HS-5 (cell line): ENCODE data around the gene EHD3.
A peak's percentile ranks its signal among the peaks of the same experiment; 100 is the strongest.

Experiments used
- DNase-seq: peaks from one replicate; pipeline ENCODE4 v3.0.0-alpha.2; 2012; ENCODE audit warnings: low read depth

EHD3 gene

DNA sequence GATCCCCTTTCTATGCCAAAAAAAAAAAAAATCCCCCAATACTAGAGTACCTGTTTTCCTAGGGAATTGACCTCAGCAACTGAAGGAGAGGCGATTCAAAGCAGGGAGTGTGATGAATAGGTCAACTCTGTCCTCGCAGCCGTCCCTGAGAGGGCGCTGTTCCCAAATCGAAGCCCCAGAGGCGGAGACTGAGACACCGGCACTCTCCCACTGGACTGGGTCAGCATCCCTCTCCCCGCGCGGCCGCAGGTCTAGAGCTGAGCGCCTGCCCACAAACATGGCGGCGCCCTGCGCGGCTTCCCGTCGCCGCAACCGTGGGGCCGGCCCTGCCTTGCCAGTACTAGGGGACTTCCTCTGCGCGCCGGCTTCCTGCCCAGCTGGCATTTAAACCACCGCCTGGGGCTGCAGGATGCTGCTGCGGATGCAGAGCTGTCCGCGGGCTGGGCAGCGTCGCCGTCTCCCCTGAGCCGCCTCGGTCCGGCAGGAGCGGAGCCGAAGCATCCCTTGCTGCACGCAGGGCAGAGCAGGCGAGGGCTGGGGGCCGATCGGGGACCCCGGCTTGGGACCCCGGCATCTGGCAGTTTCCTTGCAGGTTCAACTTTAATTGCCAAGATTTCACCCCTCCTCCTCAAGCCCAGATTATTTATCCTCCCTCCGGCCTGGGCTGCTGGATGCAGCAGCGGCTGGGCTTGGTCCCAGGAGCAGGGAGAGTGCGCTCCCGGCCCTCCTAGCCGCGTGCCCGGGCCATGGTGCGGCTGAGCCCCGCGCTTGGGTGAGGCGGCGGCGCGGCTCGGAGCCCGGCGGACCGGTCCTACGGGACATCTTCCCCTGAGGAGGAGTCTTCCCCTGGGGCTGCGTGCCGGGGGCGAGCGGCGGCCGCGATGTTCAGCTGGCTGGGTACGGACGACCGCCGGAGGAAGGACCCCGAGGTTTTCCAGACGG is at the start of gene EHD3:
Gene EHD3, plus strand, starts transcription at position 412 of the 942 bp plus-strand sequence. Its CDS starts 470 bp downstream, at position 882.
- DNase-seq: peak; percentile 51

GRCh38 chr2:31187166-31187565 is 46.8 kb upstream of the EHD3 start:
- DNase-seq: no peak

GRCh38 chr2:31188131-31188530 is 45.8 kb upstream of the EHD3 start:
- DNase-seq: no peak

DNA sequence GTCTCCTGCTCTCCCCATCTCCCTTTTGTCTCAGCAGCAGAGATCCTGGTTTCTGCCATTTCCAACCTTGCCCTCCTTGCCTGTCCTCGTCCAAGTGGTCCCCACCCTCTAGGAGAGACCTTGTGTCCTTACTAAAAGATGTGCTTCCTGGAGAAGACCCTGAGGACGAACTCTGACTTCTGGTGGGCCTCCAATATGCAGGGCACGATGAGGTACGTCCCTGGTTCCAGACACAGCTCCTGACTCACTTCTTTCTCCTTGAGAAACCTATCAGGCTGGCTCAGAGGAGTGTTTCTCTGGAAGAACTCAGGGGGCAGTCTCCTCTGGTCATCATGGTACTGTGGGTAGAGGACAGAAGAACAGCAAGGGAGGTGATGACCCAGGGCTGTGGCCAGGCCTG is 44.8 kb upstream of the EHD3 start:
- no peak for DNase-seq

GRCh38 chr2:31190188-31190587 is 43.8 kb upstream of the EHD3 start:
- DNase-seq: no peak

DNA sequence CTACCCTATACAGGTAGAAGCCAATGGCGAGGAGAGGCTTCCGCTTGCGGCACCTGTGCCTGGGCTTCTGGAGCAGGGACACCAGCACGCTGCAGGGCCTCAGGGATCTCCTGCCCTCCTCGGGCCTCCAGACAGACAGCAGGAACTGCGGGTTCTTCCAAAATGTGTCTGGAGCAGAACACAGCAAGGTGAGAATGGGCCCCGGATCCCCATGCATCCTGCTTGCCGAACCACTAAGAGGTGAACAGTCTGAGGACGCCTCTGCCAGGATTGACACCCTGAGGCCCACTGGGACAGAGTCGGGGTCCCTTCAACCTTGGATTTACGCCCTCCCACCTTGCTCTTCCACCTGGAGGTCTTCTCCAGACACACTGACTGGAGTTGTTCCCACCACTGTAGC is 42.0 kb upstream of the EHD3 start:
- DNase-seq: no peak

- no peak for DNase-seq
Observed at GRCh38 chr2:31192396-31192795, 41.6 kb upstream of the EHD3 start.

GRCh38 chr2:31192851-31193392 is 41.0 kb upstream of the EHD3 start:
- DNase-seq: no peak

DNA sequence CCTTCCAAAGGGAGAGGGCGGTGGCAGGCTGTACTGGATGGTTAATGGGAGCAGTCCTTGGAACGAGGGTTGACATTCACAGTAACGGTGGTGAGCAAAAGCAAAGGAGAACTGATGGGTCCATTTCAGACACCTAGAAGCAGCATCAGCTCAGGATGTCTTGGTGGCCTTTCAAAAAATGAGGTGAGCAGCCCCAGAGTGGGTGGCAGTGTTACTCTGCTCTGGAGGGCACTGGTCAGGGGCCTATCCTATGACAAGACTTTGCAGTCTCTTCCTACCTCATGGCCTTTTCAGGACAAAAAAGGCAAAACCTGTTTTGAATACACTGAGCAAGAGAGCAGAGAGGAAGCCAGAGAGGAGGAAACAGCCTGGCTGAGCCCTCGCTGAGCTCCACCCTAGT is 40.1 kb upstream of the EHD3 start:
- no peak for DNase-seq

DNA sequence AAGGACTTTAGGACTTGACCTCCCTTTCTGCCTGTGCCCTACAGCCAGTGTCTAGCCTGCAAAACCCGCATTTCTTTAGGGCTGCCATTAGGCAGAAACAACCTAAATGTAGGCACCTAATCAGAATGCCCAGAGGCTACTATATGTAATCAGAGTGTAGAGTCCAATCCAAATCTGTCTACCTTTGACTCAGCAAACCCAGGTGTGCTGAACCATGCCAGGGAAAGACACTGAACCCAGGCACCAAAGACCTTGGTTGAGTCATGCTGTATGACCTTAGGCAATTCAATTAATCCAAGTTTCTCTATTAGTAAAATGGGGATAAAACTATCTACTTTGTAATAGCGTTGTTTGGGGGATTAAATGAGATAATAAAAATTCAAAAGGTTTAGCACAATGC is 37.3 kb upstream of the EHD3 start:
- no peak for DNase-seq

- DNase-seq: no peak
Observed at GRCh38 chr2:31197166-31197565, 36.8 kb upstream of the EHD3 start.

DNA sequence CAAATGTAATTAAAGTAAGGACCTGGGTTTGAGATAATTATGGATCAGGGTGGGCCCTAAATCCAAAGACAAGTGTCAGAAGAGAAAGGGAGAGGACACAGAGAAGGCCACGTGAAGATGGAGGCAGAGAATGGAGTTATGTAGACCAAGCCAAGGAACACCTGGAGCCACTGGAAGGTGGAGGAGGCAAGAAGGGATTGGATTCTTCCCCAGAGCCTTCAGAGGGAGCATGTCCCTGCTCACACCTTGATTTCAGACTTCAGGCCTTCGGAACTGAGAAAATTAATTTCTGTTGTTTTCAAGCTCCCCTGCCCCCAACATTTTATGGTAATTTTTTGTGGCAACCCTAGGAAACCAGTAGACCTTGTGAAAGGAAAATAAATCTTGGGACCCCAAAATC is 36.3 kb upstream of the EHD3 start:
- no peak for DNase-seq

DNA sequence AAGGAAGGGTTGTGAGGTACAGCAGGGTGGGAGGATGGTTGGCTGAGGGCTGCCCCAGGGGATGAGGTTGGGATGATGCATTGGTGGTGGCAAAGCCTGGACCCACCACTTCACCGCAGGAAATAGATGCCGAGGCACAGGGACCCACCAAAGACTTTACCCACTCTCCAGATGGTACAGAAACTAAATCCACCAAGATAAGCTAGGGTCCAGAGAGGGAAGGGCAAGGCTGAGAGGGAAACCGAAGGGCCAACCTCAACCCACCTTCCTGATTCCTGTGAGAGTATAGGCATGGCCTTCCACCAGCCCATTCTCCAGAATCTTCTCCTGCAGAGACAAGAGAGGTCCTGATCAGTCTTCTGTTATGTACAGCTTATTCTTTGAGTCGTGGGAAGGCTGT is 34.7 kb upstream of the EHD3 start:
- no peak for DNase-seq

DNA sequence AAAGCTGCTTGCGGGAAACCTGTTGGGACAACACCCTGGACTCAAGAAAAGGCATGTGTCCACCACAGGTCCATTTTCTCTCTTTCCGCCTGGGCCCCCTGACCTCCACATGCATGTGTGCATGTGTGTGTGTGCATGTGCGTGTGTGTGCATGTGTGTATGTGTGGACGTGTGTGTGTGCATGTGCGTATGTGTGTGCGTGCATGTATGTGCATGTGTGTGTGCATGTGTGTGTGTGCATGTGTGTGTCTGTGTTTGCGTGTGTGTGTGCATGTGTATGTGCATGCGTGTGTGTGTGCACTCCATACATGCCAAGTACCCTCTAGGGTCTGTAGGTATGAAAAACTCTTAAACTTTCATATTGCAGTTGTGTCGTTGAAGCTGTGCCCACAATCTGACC is 33.0 kb upstream of the EHD3 start:
- no peak for DNase-seq

- DNase-seq: no peak
Observed at GRCh38 chr2:31202041-31202440, 31.9 kb upstream of the EHD3 start.

GRCh38 chr2:31202833-31203232 is 31.1 kb upstream of the EHD3 start:
- DNase-seq: no peak

DNA sequence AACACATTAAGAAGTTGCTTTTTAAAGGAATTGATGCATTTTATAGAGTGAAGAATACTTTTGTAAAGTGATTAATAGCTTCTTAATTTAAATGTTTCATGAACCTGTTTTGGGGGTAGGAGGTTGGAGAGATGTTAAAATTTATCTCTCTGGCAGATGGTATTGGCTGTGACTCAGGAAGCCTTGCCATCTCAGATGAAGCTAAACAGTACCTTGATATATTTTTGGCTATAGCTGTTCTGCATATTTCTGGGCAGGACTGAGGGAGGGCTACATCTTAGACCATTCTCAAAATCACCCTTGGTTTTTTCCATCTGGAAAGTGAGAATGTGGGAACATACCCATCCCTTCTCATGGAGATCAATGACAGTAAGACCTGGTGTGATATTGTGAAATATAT is 30.0 kb upstream of the EHD3 start:
- DNase-seq: no peak

DNA sequence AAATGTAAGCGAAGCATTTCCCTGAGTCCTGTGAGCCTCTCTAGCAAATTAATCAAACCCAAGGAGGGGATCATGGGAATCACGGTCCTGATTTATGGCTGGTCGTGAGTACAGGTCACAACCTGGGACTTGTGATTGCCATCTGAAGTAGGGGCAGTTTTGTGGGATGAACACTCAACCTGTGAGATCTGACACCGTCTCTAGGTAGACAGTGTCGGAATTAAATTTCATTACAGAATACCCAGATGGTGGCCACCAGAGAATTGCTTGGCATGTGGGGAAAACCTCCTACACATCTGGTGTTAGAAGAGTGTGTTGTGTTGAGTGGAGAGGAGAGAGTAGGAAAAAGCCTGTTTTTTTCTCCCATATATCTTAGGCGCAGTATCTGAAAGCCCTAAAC is 29.2 kb upstream of the EHD3 start:
- no peak for DNase-seq

DNA sequence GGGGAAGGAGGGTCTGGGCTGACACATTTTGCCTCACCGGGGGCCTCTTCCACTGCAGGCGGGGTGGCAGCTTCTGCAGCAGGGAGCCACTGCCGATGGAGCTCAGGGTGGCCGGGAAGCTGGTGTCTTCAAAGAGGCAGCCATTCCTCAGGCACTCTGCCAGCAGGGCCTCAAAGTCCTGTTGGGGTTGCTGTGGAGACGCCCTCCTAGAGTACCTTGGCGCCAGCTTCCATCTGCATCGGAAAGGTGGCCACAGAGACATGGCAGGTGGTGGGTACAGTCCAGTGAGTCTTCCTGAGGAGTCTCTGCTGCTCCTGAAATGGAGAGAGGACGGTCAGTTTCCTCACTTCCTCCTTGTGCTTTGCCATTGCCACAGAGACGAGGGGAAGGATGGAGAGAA is 28.8 kb upstream of the EHD3 start:
- DNase-seq: no peak

DNA sequence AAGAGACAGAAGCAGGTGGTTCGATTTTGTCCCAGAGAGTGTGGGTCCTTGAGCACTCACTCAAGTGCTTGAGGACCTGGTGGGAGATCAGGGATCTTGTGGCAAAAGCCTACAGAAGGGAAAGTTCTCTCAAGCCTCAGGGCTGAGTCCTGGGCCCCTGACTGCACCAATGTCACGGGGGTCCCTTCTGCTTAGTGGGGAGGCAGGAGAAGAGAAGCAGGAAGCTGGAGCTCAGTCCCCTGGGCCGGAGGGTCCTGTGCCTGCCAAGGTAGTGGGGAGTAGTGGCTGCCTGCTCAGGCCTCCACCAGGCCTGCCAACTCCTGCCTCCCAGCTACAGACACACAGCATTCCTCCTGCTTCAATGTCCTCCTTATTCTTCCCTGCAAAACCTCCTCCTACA is 28.3 kb upstream of the EHD3 start:
- DNase-seq: no peak

GRCh38 chr2:31207790-31208189 is 26.2 kb upstream of the EHD3 start:
- DNase-seq: no peak

DNA sequence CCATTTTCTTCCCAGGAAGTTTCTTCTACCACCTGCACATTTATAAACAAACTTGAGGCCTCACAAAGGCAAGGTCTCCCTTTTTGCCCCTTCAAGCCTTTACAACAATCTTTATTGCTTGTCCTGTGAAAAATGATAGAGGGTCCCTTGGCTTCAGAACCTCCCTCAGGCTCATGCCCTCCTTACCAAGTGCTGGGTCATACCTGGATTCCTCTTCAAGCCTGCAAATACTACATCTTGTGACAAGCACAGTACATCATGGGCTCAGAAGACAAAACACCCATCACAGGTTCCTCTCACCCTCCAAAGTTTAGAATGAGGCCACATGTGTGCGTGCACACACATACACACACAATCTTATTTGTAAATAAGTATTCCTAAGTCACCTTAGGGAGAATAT is 25.7 kb upstream of the EHD3 start:
- no peak for DNase-seq

DNA sequence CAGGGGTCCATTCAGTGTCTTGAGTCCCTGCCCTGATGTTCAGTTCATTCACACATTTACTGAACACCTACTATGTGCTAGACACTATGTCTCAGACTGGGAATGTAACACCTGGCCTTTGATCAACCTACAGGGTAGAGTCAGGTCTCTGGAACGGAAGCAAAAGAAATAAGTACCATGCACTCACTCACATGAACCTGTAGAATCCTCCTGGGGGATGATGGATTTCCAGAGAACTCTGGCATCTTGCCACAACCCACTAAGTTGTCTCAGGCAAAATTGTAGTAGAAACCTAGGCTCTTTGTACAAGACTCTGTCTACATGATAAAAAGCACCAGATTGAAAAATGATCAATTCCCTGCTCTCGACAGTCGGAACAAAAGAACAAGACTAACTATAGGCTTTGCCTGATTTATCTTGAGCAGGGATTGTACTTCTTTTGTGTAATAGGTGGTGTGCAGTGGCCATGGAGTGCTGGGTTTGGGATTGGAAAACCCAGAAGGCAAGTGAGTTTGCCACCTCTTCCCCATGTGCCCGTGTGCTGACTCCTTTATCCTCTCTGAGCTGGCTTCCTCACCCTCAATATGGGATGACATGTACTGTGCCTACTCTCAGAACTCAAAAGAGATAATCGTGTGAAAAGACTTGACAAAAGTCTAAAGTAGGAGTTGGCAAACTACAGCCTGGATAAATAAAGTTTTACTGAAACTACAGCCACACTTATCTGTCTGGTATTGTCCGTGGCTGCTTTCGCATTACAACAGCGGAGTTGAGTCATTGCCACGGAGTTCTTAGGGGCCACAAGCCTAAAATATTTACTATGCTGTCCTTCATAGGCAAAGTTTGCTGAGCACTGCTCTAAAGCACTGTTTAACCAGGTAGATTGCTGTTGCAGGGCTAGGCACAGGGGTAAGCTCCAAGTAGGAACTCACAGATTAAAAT is 21.0 kb upstream of the EHD3 start:
- DNase-seq: no peak
